ENCODE measurements around the gene ETFB. TPM values are rescaled to one million over a fixed set of nuclear protein-coding genes. Genes with fewer than 3 reads are reported as not detected.

The ETFB gene
- polyA plus RNA-seq, 1 of the 3 experiments (the other 2 are of a cell fraction), result 169 TPM

GRCh38 chr19:51331716-51332115 is 34.5 kb downstream of the ETFB start:
- H3K36me3 ChIP-seq (replicated peaks in 1 of 2; ENCODE audit: control insufficient read depth in 1 of 2, insufficient read depth in 2 of 2, low read length in 1 of 2), result no peaks in the 10 kb centered on the region
- no peak overlapping the region for H3K27ac ChIP-seq (ENCODE audit: low read depth in 2 of 2, low read length in 1 of 2)
- H3K79me2 ChIP-seq (ENCODE audit: insufficient read depth), result no peaks in the 10 kb centered on the region
- H3K9ac ChIP-seq, result no peak overlapping the region
- H3K9me3 ChIP-seq, result no peaks in the 10 kb centered on the region
- H3K9me2 ChIP-seq, result no peaks in the 10 kb centered on the region
- WGBS (ENCODE audit: low lambda C conversion rate), result 66% methylated on average over 6 of the region's 6 CpGs
- H3K4me2 ChIP-seq, result no peak overlapping the region
- H3K4me1 ChIP-seq (ENCODE audit: control insufficient read depth in 1 of 2, insufficient read depth in 2 of 2, low read depth in 1 of 2, low read length in 1 of 2), result no peaks in the 10 kb centered on the region
- H3F3A ChIP-seq (replicated peaks; ENCODE audit: insufficient read depth), result no peaks in the 10 kb centered on the region
- CTCF ChIA-PET, result no interaction called here
- H3K4me3 ChIP-seq (ENCODE audit: low read depth in 2 of 2, low read length in 1 of 2), result no peak overlapping the region
- no peaks in the 10 kb centered on the region for H3K27me3 ChIP-seq (ENCODE audit: insufficient read depth)
- POLR2A ChIA-PET, result no interaction called here
- TF ChIP-seq YY1 (IDR thresholded peaks at IDR 0.05; ENCODE audit: low read depth) (no peak), CTCF (IDR thresholded peaks at IDR 0.05) (no peak), REST (IDR thresholded peaks at IDR 0.05; ENCODE audit: low read depth, low read length) (no peak), SMC3 (IDR thresholded peaks at IDR 0.05; ENCODE audit: low read depth, low read length) (no peak), RCOR1 (IDR thresholded peaks at IDR 0.05; ENCODE audit: low read length) (no peak), ELF1 (IDR thresholded peaks at IDR 0.05) (no peak), NRF1 (IDR thresholded peaks at IDR 0.05; ENCODE audit: low read depth, low read length) (no peak), FOXM1 (IDR thresholded peaks at IDR 0.05; ENCODE audit: low read depth) (no peak), RFX5 (IDR thresholded peaks at IDR 0.05; ENCODE audit: low read length) (no peak), SIN3A (IDR thresholded peaks at IDR 0.05; ENCODE audit: borderline replicate concordance, low read depth, low read length) (no peak), RAD21 (IDR thresholded peaks at IDR 0.05; ENCODE audit: low read length) (no peak), NFIC (IDR thresholded peaks at IDR 0.05; ENCODE audit: borderline replicate concordance) (no peak), EP300 (IDR thresholded peaks at IDR 0.05; ENCODE audit: borderline replicate concordance in 1 of 2, low read depth in 1 of 2, low read length in 1 of 2) (no peak), IRF3 (IDR thresholded peaks at IDR 0.05; ENCODE audit: low read depth, low read length) (no peak), TAF1 (IDR thresholded peaks at IDR 0.05; ENCODE audit: borderline replicate concordance, low read depth, low read length) (no peak), TCF12 (IDR thresholded peaks at IDR 0.05) (no peak)
- no peak overlapping the region for H2AFZ ChIP-seq (ENCODE audit: low read depth)
- no peaks in the 10 kb centered on the region for H4K20me1 ChIP-seq (ENCODE audit: insufficient read depth)
- DNase-seq, result no peak
